Omental fat pad (tissue), 4 donors: ENCODE measurements around the gene BSN. TPM values are rescaled to one million over a fixed set of nuclear protein-coding genes. Genes with fewer than 3 reads are reported as not detected.

Experiments used
- ATAC-seq: fragments of 150-250 bp; one replicate; pipeline ENCODE4 v1.9.1; 2016; ENCODE audit warnings: mild to moderate bottlenecking, moderate library complexity; ENCODE audit not compliant: low FRiP score
- DNase-seq: peaks from one replicate; pipeline ENCODE4 v3.0.0-alpha.2; 2019; ENCODE audit warnings: low spot score
- CTCF ChIP-seq, 3 donors: fragments of 450-650 bp; IDR thresholded peaks; one replicate each; pipeline ENCODE4 v1.5.1; 2016 to 2017; ENCODE audit warnings: antibody characterized with exemption in 3 of 3, mild to moderate bottlenecking in 3 of 3, moderate library complexity in 2 of 3
- total RNA-seq, 4 donors: library from RNA; depleted of rRNA; stranded (reverse); fragments of >200 nt; gene quantifications; one replicate each; pipeline ENCODE4 v1.1.0, GENCODE V29; 2016

Gene BSN
- total RNA-seq, 4 donors from 2014 or later: 0.09 to 0.63 (median 0.37) TPM

- no peak for TF ChIP-seq CTCF (IDR thresholded peaks at IDR 0.05)
- no peak for ATAC-seq
- DNase-seq: no peak
Observed at GRCh38 chr3:49703956-49704355, 149.7 kb downstream of the BSN start.

- DNase-seq (no peak), ATAC-seq (no peak)
- TF ChIP-seq CTCF (IDR thresholded peaks at IDR 0.05): no peak
Observed at GRCh38 chr3:49704629-49705028, 150.4 kb downstream of the BSN start.

GRCh38 chr3:49705390-49705960, 151.2 kb downstream of the BSN start:
- TF ChIP-seq CTCF (IDR thresholded peaks at IDR 0.05): no peak
- no peak for ATAC-seq
- DNase-seq: no peak

GRCh38 chr3:49706456-49707112, 152.3 kb downstream of the BSN start:
- ATAC-seq (no peak), DNase-seq (no peak)
- TF ChIP-seq CTCF (IDR thresholded peaks at IDR 0.05): no peak

- DNase-seq: no peak
- ATAC-seq: no peak
- no peak for TF ChIP-seq CTCF (IDR thresholded peaks at IDR 0.05)
Observed at GRCh38 chr3:49707113-49707480, 152.8 kb downstream of the BSN start.

GRCh38 chr3:49709852-49710251, 155.6 kb downstream of the BSN start:
- no peak for TF ChIP-seq CTCF (IDR thresholded peaks at IDR 0.05)
- ATAC-seq: no peak
- no peak for DNase-seq

GRCh38 chr3:49711489-49711888, 157.2 kb downstream of the BSN start:
- DNase-seq (no peak), ATAC-seq (no peak)
- no peak for TF ChIP-seq CTCF (IDR thresholded peaks at IDR 0.05)
